Spleen (tissue), 7 donors: Measurements from ENCODE around the gene ANG.

Source experiments
- POLR2A ChIP-seq, 3 donors: fragments of 450-650 bp; IDR thresholded peaks; one replicate each; pipeline ENCODE4 v1.5.1; 2017; ENCODE audit warnings: antibody characterized with exemption in 3 of 3, mild to moderate bottlenecking in 1 of 3
- POLR2AphosphoS5 ChIP-seq, 3 donors: sonication (generic); formaldehyde crosslinking; IDR thresholded peaks; one replicate each; pipeline ENCODE4 v1.5.1; 2017; ENCODE audit warnings: antibody characterized with exemption in 3 of 3
- TF ChIP-seq, protein P1 (sequence below), 11 experiments: fragments of 200-600 bp in 7 of 11; fragments of 450-650 bp in 4 of 11; sonication (generic) in 4 of 11; IDR thresholded peaks in 8 of 11; conservative IDR thresholded peaks in 3 of 11; 1 replicate in 7 of 11; 2 replicates in 4 of 11; pipeline versions ENCODE4 v1.4.0 to v1.8.0; 2016 to 2021; ENCODE audit warnings: antibody characterized with exemption in 11 of 11, inconsistent platforms in 4 of 11, mild to moderate bottlenecking in 1 of 11
- donor health status: DM: no; HTN: no; CAD: no; lungs with moderate emphysema.
- donor health status: DM: no; HTN: no; CAD: no.
- donor health status: DM: no; HTN: no; CAD: no.

DNA sequence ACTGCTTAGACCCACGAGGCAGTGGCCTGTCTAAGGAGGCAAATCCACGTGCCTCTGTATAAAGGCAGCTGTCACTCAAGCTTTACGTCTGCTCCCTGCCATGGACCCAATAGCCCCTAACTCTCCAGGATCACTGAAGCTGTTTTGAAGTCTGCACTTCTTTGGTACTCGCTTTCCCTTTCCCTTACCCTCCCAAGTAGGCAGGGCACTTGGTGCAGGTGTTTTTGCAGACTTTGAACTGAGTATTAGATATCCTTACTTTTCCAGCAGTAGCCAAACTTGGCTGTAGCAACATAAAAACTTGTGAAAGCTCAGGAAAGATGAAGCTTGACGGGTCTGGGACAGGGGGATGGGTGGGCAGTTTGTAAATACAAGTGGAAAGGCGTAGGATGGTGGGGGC is 29.2 kb upstream of the ANG start:
- TF ChIP-seq, protein P1, sequence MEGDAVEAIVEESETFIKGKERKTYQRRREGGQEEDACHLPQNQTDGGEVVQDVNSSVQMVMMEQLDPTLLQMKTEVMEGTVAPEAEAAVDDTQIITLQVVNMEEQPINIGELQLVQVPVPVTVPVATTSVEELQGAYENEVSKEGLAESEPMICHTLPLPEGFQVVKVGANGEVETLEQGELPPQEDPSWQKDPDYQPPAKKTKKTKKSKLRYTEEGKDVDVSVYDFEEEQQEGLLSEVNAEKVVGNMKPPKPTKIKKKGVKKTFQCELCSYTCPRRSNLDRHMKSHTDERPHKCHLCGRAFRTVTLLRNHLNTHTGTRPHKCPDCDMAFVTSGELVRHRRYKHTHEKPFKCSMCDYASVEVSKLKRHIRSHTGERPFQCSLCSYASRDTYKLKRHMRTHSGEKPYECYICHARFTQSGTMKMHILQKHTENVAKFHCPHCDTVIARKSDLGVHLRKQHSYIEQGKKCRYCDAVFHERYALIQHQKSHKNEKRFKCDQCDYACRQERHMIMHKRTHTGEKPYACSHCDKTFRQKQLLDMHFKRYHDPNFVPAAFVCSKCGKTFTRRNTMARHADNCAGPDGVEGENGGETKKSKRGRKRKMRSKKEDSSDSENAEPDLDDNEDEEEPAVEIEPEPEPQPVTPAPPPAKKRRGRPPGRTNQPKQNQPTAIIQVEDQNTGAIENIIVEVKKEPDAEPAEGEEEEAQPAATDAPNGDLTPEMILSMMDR (IDR thresholded peaks at IDR 0.05 in 8 of 11, conservative IDR thresholded peaks at IDR 0.05 in 3 of 11): no peak
- TF ChIP-seq POLR2A (IDR thresholded peaks at IDR 0.05): no peak
- no peak for TF ChIP-seq POLR2AphosphoS5 (IDR thresholded peaks at IDR 0.05)
